Ishikawa (cell line): ENCODE data around the gene DAAM1.

Experiments used
- CEBPB ChIP-seq: IDR thresholded peaks from 2 replicates; pipeline ENCODE4 v1.6.1; 2012
- CREB1 ChIP-seq: IDR thresholded peaks from 2 replicates; pipeline ENCODE4 v1.6.1; 2012; ENCODE audit warnings: low read depth
- EGR1 ChIP-seq: IDR thresholded peaks from 2 replicates; pipeline ENCODE4 v1.6.1; 2012
- EP300 ChIP-seq: IDR thresholded peaks from 2 replicates; pipeline ENCODE4 v1.6.1; 2012; ENCODE audit warnings: borderline replicate concordance
- FOXM1 ChIP-seq: IDR thresholded peaks from 2 replicates; pipeline ENCODE4 v1.6.1; 2012; ENCODE audit warnings: low read depth, borderline replicate concordance
- MAX ChIP-seq: IDR thresholded peaks from 2 replicates; pipeline ENCODE4 v1.6.1; 2012
- NFIC ChIP-seq: IDR thresholded peaks from 2 replicates; pipeline ENCODE4 v1.6.1; 2012
- RAD21 ChIP-seq: IDR thresholded peaks from 2 replicates; pipeline ENCODE4 v1.6.1; 2012; ENCODE audit warnings: low read depth
- REST ChIP-seq: IDR thresholded peaks from 2 replicates; pipeline ENCODE4 v1.6.1; 2012; ENCODE audit warnings: low read depth, mild to moderate bottlenecking
- TAF1 ChIP-seq: IDR thresholded peaks from 2 replicates; pipeline ENCODE4 v1.6.1; 2012; ENCODE audit warnings: low read depth, mild to moderate bottlenecking
- TCF12 ChIP-seq: IDR thresholded peaks from 2 replicates; pipeline ENCODE4 v1.6.1; 2012; ENCODE audit warnings: low read depth
- TEAD4 ChIP-seq: IDR thresholded peaks from 2 replicates; pipeline ENCODE4 v1.6.1; 2012
- YY1 ChIP-seq: IDR thresholded peaks from 2 replicates; pipeline ENCODE4 v1.6.1; 2012; ENCODE audit warnings: low read depth
- ZBTB7A ChIP-seq: IDR thresholded peaks from 2 replicates; pipeline ENCODE4 v1.6.1; 2012; ENCODE audit warnings: low read depth
- TF ChIP-seq, protein P1 (sequence below): IDR thresholded peaks from 2 replicates; pipeline ENCODE4 v1.6.1; 2012

Gene DAAM1

DNA sequence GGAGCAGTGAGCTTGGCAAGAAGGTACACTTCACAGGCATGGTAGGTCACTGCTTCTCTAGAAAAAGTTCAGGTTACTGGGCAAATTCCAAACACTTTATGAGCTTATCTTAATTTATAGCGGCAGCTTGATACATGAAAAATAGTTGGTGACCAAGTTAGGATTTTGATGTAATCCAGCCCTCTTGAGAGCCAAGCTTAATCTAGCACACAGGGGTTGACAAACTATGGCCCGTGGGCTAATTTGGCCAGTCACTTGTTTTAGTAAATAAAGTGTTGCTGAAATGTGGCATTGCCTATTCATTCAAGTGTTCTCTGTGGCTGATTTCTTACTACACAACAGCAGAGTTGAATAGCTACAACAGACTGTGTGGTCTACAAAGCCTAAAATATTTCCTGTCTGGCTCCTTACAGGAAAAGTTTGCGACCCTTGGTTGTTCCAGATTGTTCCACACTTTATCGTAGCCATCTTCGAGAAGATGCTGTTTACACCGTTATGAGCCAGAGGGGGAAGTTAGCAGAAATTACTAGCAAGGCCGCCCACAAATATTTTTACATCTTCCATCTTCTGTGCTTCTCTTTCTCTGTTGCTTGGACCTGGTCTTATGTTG, 120.9 kb downstream of the DAAM1 start:
- TF ChIP-seq ZBTB7A (no peak), CEBPB (no peak), CREB1 (no peak), TAF1 (no peak)
- TF ChIP-seq, protein P1, sequence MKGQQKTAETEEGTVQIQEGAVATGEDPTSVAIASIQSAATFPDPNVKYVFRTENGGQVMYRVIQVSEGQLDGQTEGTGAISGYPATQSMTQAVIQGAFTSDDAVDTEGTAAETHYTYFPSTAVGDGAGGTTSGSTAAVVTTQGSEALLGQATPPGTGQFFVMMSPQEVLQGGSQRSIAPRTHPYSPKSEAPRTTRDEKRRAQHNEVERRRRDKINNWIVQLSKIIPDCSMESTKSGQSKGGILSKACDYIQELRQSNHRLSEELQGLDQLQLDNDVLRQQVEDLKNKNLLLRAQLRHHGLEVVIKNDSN: no peak

DNA sequence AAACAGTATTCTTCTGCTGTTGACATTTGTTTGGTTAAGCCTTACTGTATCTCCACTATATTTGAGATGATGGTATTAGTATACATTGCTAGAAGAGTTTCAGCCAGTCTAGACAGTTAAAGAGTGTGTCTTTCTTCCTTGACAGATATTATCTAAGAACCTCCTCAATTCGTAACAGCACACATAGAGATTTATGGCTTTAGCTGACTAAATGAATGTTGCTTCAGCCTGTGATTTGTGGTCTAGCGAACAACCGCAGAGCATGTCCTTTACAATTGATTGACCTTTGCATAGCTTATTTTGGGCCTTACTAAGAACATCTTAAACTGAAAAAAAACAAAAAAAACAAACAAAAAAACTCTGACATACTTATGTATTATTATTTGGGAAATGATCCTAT, 122.2 kb downstream of the DAAM1 start:
- TF ChIP-seq NFIC (no peak), TCF12 (no peak), MAX (no peak), RAD21 (no peak), EGR1 (no peak), FOXM1 (no peak), ZBTB7A (no peak), CEBPB (no peak), TEAD4 (no peak), REST (no peak), EP300 (no peak), CREB1 (no peak), TAF1 (no peak)
- TF ChIP-seq, protein P1: no peak

DNA sequence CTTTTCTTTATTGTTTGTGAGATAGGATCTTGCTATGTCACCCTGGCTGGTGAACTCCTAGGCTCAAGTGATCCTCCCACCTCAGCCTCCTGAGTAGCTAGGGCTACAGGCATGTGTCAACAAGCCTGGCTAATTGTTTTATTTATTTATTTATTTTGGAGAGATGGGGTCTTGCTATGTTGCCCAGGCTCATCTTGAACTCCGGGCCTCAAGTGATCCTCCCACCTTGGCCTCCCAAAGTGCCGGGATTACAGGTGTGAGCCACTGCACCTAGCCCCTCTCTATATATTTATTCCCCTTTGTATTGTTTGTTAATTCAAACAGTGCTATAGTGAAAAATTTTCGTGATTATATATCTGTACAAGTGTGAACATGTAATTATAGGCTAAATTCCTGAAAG, 123.3 kb downstream of the DAAM1 start:
- TF ChIP-seq MAX (no peak), TEAD4 (no peak), FOXM1 (no peak), TAF1 (no peak), REST (no peak), YY1 (no peak), EGR1 (no peak), TCF12 (no peak), RAD21 (no peak)
- TF ChIP-seq, protein P1: no peak

- TF ChIP-seq TCF12: no peak
- TF ChIP-seq FOXM1: no peak
- no peak for TF ChIP-seq ZBTB7A
- TF ChIP-seq, protein P1: no peak
- TF ChIP-seq REST: no peak
- no peak for TF ChIP-seq MAX
- no peak for TF ChIP-seq EP300
- no peak for TF ChIP-seq RAD21
- no peak for TF ChIP-seq YY1
- TF ChIP-seq TAF1: no peak
- no peak for TF ChIP-seq TEAD4
- TF ChIP-seq NFIC: no peak
- TF ChIP-seq EGR1: no peak
- no peak for TF ChIP-seq CEBPB
- no peak for TF ChIP-seq CREB1
Observed at GRCh38 chr14:59313144-59313651, 124.7 kb downstream of the DAAM1 start.
